Neuron (in vitro differentiated cells): ENCODE results near the gene MYO1G.
"Not testable (repeated sequence)": the region's sequence is repeated elsewhere in the genome, so short reads cannot be mapped to it uniquely, and the experiment has no call there.

ENCODE experiments used
- H2AFZ ChIP-seq: one replicate; pipeline ENCODE4 v1.6.1; 2013; ENCODE audit warnings: low read depth, mild to moderate bottlenecking, inconsistent platforms, low read length, moderate library complexity
- H3K27me3 ChIP-seq: one replicate; pipeline ENCODE4 v1.6.1; 2013; ENCODE audit warnings: low read length; ENCODE audit not compliant: insufficient read depth
- H3K36me3 ChIP-seq: one replicate; pipeline ENCODE4 v1.6.1; 2013; ENCODE audit warnings: low read length; ENCODE audit not compliant: insufficient read depth
- H3K4me1 ChIP-seq: one replicate; pipeline ENCODE4 v1.6.1; 2013; ENCODE audit warnings: low read length; ENCODE audit not compliant: insufficient read depth
- H3K4me3 ChIP-seq: 2 replicates; pipeline ENCODE4 v1.5.1; 2013; ENCODE audit warnings: mild to moderate bottlenecking, low read length, moderate library complexity
- H3K9me3 ChIP-seq: one replicate; pipeline ENCODE4 v1.6.1; 2013; ENCODE audit warnings: low read length

MYO1G gene

DNA sequence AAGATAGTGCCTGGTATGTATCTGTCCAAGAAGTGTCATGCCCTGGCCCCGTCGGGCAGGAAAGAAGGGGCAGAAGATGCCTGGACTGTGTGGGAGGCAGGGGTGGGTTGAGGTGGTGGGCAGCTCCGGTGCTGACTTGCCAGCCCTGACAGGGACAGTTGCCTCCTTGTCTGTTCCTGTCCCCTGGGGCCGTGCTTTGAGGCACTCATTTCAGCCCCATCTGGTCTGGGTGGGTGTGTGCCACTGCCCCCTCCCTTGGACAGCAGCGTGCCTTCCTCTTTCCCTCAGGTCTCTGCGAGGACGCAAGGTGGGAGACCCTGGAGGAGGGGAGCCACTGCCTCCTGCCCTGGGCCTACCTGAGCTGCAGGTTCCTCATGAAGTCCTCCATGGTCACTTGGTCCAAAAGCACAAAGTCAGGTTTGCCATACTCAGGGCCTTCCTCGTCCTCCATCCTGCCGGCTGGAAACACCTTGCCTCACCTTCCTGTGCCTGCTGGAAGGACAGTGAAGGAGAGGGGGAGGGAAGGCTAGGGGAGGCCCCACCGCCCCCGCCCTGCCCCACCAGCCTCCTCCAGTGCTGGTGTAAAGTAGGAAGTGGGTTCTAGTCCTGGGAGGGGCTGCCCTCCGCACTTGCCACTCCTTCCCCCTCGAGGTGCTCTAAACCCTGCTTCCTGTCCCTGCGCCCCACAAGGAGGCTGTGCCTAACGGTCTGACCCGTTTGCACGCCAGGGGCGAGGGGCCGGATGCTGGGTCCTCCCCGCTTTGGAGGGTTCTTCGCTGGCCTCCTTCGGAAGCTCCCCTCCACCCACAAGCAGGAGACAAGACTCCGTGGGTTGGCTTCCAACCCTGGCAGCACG is at the start of gene MYO1G:
Gene MYO1G, minus strand, starts transcription at position 505 of the 856 bp plus-strand sequence. Its CDS starts 54 bp downstream, at position 451.
- H3K9me3 ChIP-seq = no peaks in the 10 kb centered on the region
- H3K4me3 ChIP-seq = no peak within 1 kb of the TSS
- H3K36me3 ChIP-seq = peaks cover 9% of the 10 kb centered on the region
- H3K4me1 ChIP-seq = no peaks in the 10 kb centered on the region
- H3K27me3 ChIP-seq = no peaks in the 10 kb centered on the region
- H2AFZ ChIP-seq = no peak within 1 kb of the TSS

DNA sequence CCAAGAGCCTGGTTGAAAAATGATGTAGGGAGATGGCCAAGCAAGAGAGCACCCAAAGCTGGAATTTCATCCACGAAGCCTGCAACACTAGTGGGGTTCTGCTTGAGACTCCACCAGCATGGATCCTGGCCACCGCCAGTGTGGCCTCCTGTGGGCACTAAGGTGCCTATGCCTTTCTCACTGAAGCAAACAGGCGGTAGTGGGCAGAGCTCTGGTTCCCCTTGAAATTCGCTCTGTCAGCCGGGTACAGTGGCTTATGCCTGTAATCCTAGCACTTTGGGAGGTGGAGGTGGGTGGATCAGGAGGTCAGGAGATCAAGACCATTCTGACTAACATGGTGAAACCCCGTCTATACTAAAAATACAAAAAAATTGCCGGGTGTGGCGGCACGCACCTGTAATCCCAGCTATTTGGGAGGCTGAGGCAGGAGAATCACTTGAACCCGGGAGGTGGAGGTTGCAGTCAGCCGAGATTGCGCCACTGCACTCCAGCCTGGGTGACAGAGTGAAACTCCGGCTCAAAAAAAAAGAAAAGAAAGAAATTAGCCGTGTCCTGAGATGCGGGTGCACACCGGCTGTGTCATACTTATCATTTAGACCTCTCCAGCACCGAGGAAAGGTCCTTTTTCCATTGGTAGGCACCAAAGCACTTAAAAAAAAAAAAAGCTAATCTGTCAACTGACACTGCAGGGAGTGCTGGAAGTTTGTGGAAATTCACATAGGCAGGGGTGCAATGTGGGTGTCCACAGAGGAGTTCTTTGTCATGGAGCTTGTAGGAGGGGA is 49.5 kb upstream of the MYO1G start:
- Histone ChIP-seq H3K9me3 (peaks cover 2% of the 10 kb centered on the region), H2AFZ (no peak overlapping the region), H3K27me3 (no peaks in the 10 kb centered on the region), H3K4me1 (no peaks in the 10 kb centered on the region), H3K36me3 (peaks cover 15% of the 10 kb centered on the region), H3K4me3 (no peak overlapping the region)

DNA sequence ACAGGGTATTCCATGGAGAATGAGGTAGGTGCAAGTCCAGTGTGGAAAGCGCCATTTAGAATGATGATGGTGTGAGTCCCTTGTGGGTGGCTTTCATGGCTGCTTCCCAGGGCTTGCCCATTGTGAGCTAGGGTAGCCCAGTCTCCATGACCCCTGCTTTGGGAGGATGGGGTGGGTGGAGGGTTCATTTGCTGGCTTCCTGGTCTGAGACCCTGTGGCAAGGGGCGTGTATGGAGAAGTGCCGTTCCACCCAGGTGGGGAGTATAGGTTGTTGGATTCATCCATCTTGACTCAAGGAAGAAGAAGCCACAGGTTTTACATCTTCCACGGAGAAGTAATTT is 48.9 kb upstream of the MYO1G start:
- Histone ChIP-seq H3K4me3 (no peak overlapping the region), H2AFZ (no peak overlapping the region), H3K27me3 (no peaks in the 10 kb centered on the region), H3K9me3 (peaks cover 2% of the 10 kb centered on the region), H3K36me3 (peaks cover 15% of the 10 kb centered on the region), H3K4me1 (no peaks in the 10 kb centered on the region)

DNA sequence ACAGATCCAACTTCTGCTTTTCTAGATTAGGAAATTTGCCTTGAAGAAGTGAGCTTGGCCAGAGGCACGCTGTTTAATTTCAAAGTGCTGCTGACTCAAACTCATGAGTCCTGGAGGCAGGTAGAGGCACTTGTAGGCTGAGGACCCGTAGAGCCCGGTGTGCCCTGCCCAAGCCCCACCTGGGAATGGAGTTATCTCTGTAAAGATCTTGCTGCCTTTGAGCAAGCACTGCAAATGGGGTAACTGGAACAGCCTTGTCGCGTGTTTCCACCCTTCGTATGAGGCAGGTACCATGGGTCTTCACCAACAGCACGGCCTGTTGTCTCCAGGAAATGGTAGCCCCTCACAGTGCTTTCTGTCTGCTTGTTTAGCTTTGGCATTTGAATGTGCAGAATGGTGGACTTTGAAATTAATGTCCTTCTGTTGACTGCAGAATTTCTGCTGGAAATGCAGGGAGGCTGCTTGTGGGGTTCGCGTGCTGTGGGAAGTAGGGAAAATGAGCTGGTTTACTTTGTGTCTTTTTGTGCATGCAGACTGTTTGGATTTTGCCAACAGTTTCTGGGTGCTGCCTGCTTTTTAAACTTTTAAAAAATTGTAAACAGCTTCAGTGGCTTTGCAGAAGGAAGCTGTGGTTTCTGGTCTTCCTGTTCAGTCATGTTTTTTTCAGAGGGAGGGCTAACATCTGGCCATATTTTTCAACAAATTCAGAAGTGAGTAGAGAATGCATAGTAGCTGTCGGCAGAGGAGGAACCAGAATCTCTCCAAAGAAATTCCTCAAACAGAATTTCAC is 48.4 kb upstream of the MYO1G start:
- Histone ChIP-seq H2AFZ (no peak overlapping the region), H3K27me3 (no peaks in the 10 kb centered on the region), H3K4me1 (no peaks in the 10 kb centered on the region), H3K4me3 (no peak overlapping the region), H3K36me3 (peaks cover 15% of the 10 kb centered on the region), H3K9me3 (peaks cover 2% of the 10 kb centered on the region)

DNA sequence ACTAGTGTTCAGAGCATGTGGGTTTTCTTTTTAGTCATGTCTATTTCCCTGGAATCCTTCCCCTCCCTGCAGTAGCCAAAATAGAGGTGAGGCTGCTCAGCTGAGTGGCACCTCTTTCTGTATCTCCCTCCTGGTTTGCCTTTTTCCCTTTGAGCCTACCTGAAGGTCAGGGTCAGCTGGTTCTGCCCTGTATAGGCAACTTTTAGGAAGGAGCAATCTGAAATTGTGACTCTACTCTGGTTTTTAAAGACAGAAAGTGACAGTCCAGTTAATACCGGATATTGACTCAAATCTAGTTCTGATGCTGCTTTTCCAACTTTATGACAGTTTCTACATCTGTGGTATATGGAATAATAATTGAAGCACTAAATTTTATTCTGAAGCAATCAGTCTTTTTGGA is 47.2 kb upstream of the MYO1G start:
- H3K4me3 ChIP-seq = no peak overlapping the region
- H3K36me3 ChIP-seq = peaks cover 15% of the 10 kb centered on the region
- H2AFZ ChIP-seq = no peak overlapping the region
- no peaks in the 10 kb centered on the region for H3K4me1 ChIP-seq
- H3K27me3 ChIP-seq = no peaks in the 10 kb centered on the region
- peaks cover 2% of the 10 kb centered on the region for H3K9me3 ChIP-seq

DNA sequence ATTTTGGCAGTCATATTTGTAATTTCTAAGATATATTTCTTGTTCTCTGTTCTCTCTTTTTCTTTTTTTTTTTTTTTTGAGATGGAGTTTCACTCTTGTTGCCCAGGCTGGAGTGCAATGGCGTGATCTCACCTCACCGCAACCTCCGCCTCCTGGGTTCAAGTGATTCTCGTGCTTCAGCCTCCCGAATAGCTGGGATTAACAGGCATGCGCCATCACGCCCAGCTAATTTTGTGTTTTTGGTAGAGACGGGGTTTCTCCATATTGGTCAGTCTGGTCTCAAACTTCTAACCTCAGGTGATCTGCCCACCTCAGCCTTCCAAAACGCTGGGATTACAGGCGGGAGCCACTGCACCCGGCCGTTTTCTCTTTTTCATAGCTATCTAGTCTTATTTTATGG is 46.7 kb upstream of the MYO1G start:
- not testable (repeated sequence) for H3K27me3 ChIP-seq, H3K4me3 ChIP-seq, H3K4me1 ChIP-seq, H3K9me3 ChIP-seq, H2AFZ ChIP-seq
- peaks cover 15% of the 10 kb centered on the region for H3K36me3 ChIP-seq

DNA sequence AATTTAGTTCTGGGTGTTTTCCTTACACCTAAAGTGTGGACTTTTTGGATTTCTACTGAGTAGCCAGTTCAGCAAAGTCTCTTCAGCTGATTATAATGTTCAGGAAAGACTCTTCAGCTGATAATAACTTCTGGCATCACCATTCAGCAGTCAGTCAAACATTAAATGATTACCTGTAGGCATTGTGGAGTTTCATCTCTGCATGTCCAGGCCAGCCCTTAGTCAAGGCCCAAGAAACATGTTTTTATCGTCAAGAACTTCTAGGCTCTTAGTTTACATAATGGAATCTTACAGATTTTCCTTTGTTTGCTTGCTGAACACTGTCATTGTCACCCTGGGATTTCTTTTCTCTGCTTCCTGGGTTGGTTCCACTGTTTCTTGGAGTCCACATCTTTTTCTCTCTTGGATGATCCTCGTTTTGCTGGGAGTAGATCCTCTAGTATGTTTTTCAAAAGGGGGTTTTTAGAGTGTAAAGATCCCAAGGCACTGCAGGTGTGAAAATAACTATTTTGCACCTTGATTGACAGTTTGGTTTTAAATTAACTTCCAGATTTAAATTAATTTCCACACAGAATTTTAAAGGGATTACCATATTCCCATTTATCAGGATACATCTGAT is 45.4 kb upstream of the MYO1G start:
- peaks cover 2% of the 10 kb centered on the region for H3K9me3 ChIP-seq
- H3K36me3 ChIP-seq = peaks cover 15% of the 10 kb centered on the region
- no peaks in the 10 kb centered on the region for H3K27me3 ChIP-seq
- no peak overlapping the region for H2AFZ ChIP-seq
- H3K4me1 ChIP-seq = no peaks in the 10 kb centered on the region
- H3K4me3 ChIP-seq = no peak overlapping the region

DNA sequence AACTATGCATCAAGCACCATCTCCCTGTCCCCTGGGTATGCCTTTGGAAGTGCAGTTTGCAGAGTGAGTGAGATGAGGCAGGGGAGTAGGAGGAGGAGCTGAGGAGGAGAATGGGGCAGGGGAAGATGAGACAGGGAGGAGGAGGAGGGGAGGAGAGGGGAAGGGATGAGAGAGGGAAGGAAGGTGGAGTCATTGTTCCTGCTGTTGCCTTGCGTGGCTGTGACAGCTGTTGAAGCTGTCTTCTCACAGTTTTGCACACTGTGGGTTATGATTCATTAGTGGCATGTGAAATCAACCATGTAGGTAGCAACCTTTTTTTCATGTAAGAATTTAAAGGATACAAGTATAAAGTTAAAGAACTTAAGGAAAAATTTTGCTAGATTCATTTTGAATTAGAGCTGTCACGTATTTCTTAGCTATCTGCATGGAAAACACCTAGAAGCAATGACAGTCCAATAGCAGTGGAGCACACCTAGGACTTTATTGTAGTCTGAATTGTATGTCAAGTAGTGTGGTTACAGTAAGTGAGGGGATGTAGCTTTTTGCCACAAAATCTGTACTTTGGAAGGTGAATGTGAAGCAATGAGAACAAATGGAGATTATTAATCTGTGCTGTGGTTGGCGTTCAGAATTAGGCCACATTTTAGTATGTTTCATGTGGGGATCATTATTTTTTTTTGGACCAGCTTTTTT is 42.9 kb upstream of the MYO1G start:
- Histone ChIP-seq H3K27me3 (no peaks in the 10 kb centered on the region), H2AFZ (no peak overlapping the region), H3K36me3 (no peaks in the 10 kb centered on the region), H3K4me1 (no peaks in the 10 kb centered on the region), H3K4me3 (no peak overlapping the region), H3K9me3 (peaks cover 9% of the 10 kb centered on the region)

DNA sequence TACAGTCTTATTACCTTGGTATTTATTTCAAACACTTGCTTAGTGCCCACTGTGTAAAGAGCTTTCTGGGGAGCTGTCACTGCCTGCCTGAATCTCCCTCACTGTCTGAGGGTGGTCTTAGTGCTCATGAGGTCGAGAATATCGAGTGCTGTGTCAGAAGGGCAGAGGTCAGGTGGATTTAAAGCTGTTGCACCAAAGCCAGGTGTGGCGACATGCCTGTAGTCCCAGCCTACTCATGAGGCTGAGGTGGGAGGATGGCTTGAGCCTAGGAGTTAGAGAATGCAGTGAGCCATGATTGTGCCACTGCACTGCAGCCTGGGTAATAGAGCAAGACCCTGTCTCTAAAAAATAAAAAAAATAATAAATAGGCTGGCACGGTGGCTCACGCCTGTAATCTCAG is 42.1 kb upstream of the MYO1G start:
- H3K4me1 ChIP-seq = no peaks in the 10 kb centered on the region
- H3K9me3 ChIP-seq = peaks cover 9% of the 10 kb centered on the region
- no peak overlapping the region for H3K4me3 ChIP-seq
- H3K27me3 ChIP-seq = no peaks in the 10 kb centered on the region
- no peaks in the 10 kb centered on the region for H3K36me3 ChIP-seq
- no peak overlapping the region for H2AFZ ChIP-seq

DNA sequence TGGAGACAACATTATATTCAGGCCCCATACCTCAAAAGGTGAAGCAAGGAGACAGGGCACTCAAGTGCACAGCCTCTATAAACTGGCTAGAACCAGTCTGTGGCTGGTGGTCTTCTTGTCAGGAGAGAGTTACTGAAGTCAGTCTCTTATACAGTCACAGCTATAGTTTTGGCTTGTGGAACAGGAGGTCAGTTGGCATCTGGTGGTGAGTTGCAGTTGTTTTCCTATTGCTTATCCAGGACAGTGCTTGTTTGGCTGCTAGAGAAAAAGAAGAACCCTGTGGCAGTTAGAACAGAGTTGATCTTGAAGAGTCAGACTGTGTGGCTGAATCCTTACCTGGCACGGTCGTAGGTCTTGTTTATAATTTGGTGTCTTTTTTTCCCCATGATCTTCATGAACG is 38.4 kb upstream of the MYO1G start:
- no peaks in the 10 kb centered on the region for H3K4me1 ChIP-seq
- no peaks in the 10 kb centered on the region for H3K36me3 ChIP-seq
- no peaks in the 10 kb centered on the region for H3K27me3 ChIP-seq
- H3K4me3 ChIP-seq = no peak overlapping the region
- H2AFZ ChIP-seq = no peak overlapping the region
- H3K9me3 ChIP-seq = peaks cover 7% of the 10 kb centered on the region

DNA sequence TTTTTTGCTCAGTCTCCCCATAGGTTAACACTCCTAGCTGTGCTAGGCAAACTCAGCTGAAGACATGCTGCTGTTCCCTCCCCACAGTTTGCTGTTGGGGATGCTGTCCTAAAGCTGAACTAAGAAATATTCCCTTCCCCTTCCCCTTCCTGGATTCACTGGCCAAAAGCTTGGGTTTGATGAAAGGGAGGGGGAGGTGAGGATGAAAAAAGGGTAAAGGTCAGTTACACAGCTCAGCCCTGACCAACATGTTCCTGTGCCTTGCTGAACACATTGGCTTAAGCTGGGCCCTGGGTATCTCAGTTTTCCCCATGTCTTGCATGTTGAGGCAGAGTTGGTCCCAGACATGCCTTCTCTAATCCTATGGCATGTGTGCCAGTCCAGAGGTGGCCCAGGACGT is 36.5 kb upstream of the MYO1G start:
- no peaks in the 10 kb centered on the region for H3K36me3 ChIP-seq
- no peak overlapping the region for H2AFZ ChIP-seq
- H3K27me3 ChIP-seq = no peaks in the 10 kb centered on the region
- H3K9me3 ChIP-seq = peaks cover 7% of the 10 kb centered on the region
- no peak overlapping the region for H3K4me3 ChIP-seq
- H3K4me1 ChIP-seq = no peaks in the 10 kb centered on the region

DNA sequence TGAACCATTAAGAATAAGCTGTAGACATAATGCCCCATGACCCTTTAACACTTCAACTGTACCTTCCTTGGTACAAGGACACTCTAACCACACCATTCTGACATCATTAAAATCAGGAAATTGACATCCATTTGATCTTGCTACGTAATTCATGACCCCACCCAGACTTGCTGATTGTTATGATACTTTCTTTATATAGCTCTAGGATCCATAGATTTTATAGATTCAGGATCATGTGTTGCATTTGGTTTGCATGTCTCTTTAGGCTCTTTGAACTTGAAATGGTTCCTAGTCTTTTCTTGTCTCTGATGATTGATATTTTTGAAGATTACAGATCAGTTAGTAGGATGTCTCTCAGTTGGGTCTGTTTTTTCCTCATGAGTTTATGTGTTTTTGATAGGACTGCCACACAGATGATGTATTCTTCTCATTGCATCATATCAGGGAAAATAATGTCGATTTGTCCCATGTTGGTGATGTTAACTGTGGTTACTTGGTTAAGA is 34.7 kb upstream of the MYO1G start:
- no peak overlapping the region for H2AFZ ChIP-seq
- H3K9me3 ChIP-seq = peaks cover 7% of the 10 kb centered on the region
- no peaks in the 10 kb centered on the region for H3K4me1 ChIP-seq
- H3K36me3 ChIP-seq = no peaks in the 10 kb centered on the region
- H3K27me3 ChIP-seq = no peaks in the 10 kb centered on the region
- no peak overlapping the region for H3K4me3 ChIP-seq
